ENCODE data around the gene BAK1. TPM values are rescaled to one million over a fixed set of nuclear protein-coding genes. Genes with fewer than 3 reads are reported as not detected.
"Not testable (repeated sequence)": the region's sequence is repeated elsewhere in the genome, so short reads cannot be mapped to it uniquely, and the experiment has no call there.

The BAK1 gene
- total RNA-seq, 4 donors from 2014 or later: 19.7 to 26.6 (median 22.2) TPM

DNA sequence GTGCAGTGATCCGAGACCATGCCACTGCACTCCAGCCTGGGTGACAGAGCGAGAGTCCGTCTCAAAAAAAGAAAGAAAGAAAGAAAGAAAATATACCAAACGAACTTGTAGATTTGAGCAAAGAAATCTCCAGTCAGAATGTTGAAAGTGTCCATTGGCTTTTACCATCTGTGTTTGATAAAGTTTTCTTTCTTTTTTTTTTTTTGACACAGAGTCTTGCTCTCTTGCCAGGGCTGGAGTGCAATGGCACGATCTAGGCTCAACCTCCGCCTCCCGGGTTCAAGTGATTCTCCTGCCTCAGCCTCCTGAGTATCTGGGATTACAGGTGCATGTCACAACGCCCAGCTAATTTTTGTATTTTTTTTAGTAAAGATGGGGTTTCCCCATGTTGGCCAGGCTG is 21.3 kb downstream of the BAK1 start:
- no peak overlapping the region for H3K4me3 ChIP-seq (ENCODE audit: low read depth, poor library complexity, severe bottlenecking)
- WGBS, 2 donors: 84 to 88% methylated on average over 8 of the region's 8 CpGs
- no peak for TF ChIP-seq POLR2A (IDR thresholded peaks at IDR 0.05)
- TF ChIP-seq, protein P1, sequence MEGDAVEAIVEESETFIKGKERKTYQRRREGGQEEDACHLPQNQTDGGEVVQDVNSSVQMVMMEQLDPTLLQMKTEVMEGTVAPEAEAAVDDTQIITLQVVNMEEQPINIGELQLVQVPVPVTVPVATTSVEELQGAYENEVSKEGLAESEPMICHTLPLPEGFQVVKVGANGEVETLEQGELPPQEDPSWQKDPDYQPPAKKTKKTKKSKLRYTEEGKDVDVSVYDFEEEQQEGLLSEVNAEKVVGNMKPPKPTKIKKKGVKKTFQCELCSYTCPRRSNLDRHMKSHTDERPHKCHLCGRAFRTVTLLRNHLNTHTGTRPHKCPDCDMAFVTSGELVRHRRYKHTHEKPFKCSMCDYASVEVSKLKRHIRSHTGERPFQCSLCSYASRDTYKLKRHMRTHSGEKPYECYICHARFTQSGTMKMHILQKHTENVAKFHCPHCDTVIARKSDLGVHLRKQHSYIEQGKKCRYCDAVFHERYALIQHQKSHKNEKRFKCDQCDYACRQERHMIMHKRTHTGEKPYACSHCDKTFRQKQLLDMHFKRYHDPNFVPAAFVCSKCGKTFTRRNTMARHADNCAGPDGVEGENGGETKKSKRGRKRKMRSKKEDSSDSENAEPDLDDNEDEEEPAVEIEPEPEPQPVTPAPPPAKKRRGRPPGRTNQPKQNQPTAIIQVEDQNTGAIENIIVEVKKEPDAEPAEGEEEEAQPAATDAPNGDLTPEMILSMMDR (IDR thresholded peaks at IDR 0.05): no peak
- DNase-seq (ENCODE audit: low spot score in 2 of 2): no peak
- intact Hi-C loops (cut with DNase I; ENCODE audit: low total_unique reads): no loop called here

DNA sequence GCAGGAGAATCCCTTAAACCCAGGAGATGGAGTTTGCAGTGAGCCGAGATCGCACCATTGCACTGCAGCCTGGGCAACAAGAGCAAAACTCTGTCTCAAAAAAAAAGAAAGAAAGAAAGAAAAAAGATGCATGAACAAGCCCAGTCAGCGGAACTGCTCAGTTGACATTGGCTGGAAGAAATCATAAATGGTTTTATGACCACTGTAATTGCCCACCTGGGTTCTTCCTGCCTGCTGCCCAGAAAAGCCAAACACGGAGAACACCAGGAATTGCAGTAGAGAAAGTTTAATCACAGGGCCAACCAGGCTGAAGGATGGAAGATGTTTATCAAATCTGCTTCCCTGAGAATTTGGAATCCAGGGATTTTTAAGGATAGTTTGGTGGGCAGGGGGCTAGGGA is 22.7 kb downstream of the BAK1 start:
- no peak for DNase-seq (ENCODE audit: low spot score in 2 of 2)
- H3K4me3 ChIP-seq (ENCODE audit: low read depth, poor library complexity, severe bottlenecking): no peak overlapping the region
- intact Hi-C loops (cut with DNase I; ENCODE audit: low total_unique reads): no loop called here
- TF ChIP-seq, protein P1 (IDR thresholded peaks at IDR 0.05): no peak
- TF ChIP-seq POLR2A (IDR thresholded peaks at IDR 0.05): no peak
- 96% methylated on average over 4 of the region's 4 CpGs for WGBS, 2 donors

DNA sequence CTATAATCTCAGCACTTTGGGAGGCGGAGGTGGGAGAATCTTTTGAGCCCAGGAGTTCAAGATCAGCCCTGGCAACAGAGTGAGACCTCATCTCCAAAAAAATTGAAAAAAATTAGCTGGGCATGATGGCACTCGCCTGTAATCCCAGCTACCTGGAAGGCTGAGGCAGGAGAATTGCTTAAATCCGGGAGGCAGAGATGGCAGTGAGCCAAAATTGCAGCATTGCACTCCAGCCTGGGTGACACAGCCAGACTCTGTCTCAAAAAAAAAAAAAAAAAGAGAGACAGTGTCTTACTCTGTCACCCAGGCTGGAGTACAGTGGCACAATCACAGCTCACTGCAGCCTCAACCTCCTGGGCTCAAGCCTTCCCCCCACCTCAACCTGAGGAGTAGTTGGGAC is 27.2 kb downstream of the BAK1 start:
- WGBS, 2 donors: 45 to 47% methylated on average over 3 of the region's 3 CpGs
- DNase-seq (ENCODE audit: low spot score in 2 of 2): peak; percentile 44 to 88
- intact Hi-C loops (cut with DNase I; ENCODE audit: low total_unique reads); H3K4me3 ChIP-seq (ENCODE audit: low read depth, poor library complexity, severe bottlenecking): not testable (repeated sequence)

DNA sequence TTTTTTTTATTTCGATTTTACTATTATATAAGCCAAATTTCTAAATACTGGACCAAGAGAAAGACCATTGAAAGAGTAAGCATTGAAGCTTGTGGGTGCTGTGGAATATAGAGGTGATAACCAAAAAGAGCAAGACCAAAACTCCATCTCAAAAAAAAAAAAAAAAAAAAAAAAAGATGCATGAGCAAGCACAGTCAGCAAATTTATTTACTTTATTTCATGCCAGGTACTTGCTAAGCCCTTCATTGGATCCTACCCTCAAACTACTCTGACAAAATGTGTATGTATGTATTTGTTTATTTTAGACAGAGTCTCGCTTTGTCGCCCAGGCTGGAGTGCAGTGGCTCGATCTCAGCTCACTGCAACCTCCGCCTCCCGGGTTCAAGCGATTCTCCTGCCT is 27.8 kb downstream of the BAK1 start:
- TF ChIP-seq POLR2A (IDR thresholded peaks at IDR 0.05): no peak
- TF ChIP-seq, protein P1 (IDR thresholded peaks at IDR 0.05): no peak
- no peak overlapping the region for H3K4me3 ChIP-seq (ENCODE audit: low read depth, poor library complexity, severe bottlenecking)
- DNase-seq (ENCODE audit: low spot score in 2 of 2): no peak
- intact Hi-C loops (cut with DNase I; ENCODE audit: low total_unique reads): no loop called here
- 87 to 89% methylated on average over 7 of the region's 7 CpGs for whole genome bisulfite sequencing, 2 donors

DNA sequence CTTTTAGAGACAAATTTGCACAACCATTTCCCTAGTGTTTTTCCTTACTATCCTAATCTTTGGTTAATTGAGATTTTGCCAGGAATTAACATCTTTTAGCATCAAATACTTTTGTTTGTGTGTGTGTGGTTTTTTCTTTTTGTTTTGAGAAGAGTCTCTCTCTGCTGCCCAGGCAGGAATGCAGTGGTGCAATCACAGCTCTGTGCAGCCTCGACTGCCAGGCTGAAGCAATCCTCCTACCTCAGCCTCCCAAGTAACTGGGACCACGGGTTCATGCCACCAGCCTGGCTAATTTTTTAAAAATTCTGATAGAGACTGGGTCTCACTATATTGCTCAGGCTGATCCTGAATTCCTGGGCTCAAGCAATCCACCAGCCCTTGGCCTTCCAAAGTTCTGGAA is 28.5 kb downstream of the BAK1 start:
- WGBS, 2 donors: 74 to 84% methylated on average over 2 of the region's 2 CpGs
- no peak overlapping the region for H3K4me3 ChIP-seq (ENCODE audit: low read depth, poor library complexity, severe bottlenecking)
- intact Hi-C loops (cut with DNase I; ENCODE audit: low total_unique reads): no loop called here
- no peak for DNase-seq (ENCODE audit: low spot score in 2 of 2)
- no peak for TF ChIP-seq POLR2A (IDR thresholded peaks at IDR 0.05)
- TF ChIP-seq, protein P1 (IDR thresholded peaks at IDR 0.05): no peak

DNA sequence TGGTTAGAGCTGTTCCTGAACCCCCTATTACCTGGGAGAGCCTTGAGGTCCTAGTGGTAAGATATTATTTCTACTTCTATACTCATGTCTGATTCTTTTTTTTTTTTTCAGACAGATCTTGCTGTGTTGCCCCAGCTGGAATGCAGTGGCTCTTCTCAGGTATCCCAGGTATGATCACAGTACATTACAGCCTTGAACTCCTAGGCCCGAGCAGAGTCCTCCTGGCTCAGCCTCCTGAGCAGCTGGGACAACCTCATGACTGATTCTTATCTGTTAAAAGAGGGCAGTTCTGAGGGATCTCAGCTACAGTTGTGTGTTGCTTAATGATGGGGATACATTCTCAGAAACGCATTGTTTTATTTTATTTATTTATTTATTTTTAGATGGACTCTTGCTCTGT is 30.2 kb downstream of the BAK1 start:
- no peak overlapping the region for H3K4me3 ChIP-seq (ENCODE audit: low read depth, poor library complexity, severe bottlenecking)
- intact Hi-C loops (cut with DNase I; ENCODE audit: low total_unique reads): no loop called here
- TF ChIP-seq, protein P1 (IDR thresholded peaks at IDR 0.05): no peak
- no peak for TF ChIP-seq POLR2A (IDR thresholded peaks at IDR 0.05)
- 84 to 94% methylated on average over 2 of the region's 2 CpGs for WGBS, 2 donors
- no peak for DNase-seq (ENCODE audit: low spot score in 2 of 2)

Data from lower leg skin (tissue), 4 donors.